ENCODE measurements around the gene METTL13. TPM values are rescaled to one million over a fixed set of nuclear protein-coding genes. Genes with fewer than 3 reads are reported as not detected.

Gene METTL13
- total and polyA plus RNA-seq, 9 of the 15 experiments (the other 6 are each of a cell fraction or from before 2014, with no cell fraction given): 18.9 to 78.9 (median 54.9) TPM

DNA sequence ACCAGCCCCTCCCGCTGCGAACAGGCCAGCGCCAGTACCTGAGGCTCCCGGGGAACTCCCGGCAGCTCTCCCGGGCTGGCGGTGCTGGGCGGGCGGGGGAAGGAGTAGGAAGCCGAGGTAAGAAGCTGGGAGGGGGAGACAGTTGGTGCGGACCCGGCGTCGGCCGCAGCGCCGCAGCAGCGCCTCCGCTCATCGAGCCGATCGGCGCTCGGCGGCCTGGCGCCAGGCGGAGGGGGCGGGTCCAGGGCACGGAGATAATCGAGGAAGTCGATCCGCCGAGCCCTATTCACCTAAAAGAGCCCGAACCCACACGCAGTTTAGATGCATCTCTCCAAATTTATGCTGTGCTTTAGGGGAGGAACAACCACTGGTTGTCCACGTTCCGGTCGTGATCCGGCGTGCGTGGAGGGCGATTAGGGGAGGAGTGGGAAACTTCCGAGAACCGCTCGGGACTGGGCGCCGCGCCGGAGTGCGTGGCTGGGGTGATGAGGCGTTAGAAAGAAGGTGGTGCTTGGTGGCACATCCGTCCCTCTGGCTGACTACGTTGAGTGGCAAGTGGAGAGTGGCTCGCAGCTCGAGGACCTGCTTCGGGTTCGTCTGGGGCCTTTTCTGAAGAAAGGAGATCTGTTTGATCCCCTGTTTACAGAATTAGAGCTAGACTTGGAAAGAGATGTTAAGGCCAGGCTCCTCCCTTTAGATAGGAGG, 39.4 kb upstream of the METTL13 start, which contains the start of gene VAMP4 (continued):
- TF ChIP-seq, protein P1, sequence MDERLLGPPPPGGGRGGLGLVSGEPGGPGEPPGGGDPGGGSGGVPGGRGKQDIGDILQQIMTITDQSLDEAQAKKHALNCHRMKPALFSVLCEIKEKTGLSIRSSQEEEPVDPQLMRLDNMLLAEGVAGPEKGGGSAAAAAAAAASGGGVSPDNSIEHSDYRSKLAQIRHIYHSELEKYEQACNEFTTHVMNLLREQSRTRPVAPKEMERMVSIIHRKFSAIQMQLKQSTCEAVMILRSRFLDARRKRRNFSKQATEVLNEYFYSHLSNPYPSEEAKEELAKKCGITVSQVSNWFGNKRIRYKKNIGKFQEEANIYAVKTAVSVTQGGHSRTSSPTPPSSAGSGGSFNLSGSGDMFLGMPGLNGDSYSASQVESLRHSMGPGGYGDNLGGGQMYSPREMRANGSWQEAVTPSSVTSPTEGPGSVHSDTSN (CRISPR knock-in tag; IDR thresholded peaks at IDR 0.05; ENCODE audit: low read depth): no peak
- TF ChIP-seq, protein P1 (tag; conservative IDR thresholded peaks at IDR 0.05; ENCODE audit: low read depth): 0 out of 2 replicates have a peak, but pooled peaks have one; percentile 24
- TF ChIP-seq, protein P2, sequence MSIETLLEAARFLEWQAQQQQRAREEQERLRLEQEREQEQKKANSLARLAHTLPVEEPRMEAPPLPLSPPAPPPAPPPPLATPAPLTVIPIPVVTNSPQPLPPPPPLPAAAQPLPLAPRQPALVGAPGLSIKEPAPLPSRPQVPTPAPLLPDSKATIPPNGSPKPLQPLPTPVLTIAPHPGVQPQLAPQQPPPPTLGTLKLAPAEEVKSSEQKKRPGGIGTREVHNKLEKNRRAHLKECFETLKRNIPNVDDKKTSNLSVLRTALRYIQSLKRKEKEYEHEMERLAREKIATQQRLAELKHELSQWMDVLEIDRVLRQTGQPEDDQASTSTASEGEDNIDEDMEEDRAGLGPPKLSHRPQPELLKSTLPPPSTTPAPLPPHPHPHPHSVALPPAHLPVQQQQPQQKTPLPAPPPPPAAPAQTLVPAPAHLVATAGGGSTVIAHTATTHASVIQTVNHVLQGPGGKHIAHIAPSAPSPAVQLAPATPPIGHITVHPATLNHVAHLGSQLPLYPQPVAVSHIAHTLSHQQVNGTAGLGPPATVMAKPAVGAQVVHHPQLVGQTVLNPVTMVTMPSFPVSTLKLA (conservative IDR thresholded peaks at IDR 0.05): peak; percentile 59 to 87
- TF ChIP-seq ZFP1 (CRISPR knock-in tag; IDR thresholded peaks at IDR 0.05) (no peak), SMARCE1 (IDR thresholded peaks at IDR 0.05) (no peak), NFE2 (IDR thresholded peaks at IDR 0.05; ENCODE audit: low read depth) (0 out of 2 replicates have a peak, but pooled peaks have one; percentile 9), POLR2AphosphoS2 (IDR thresholded peaks at IDR 0.05; ENCODE audit: low read length) (peak; percentile 66; the same call in 1 of the 2 replicates), HDAC2 (IDR thresholded peaks at IDR 0.05) (peak; percentile 70; the same call in 1 of the 2 replicates), MTA1 (IDR thresholded peaks at IDR 0.05; ENCODE audit: borderline replicate concordance) (0 out of 2 replicates have a peak, but pooled peaks have one; percentile 16), PCBP1 (IDR thresholded peaks at IDR 0.05; ENCODE audit: low read depth, low read length, poor library complexity, severe bottlenecking) (no peak), PTBP1 (IDR thresholded peaks at IDR 0.05; ENCODE audit: low read depth, low read length) (no peak), XRCC4 (IDR thresholded peaks at IDR 0.05; ENCODE audit: extremely low read depth, insufficient read depth, insufficient read length) (no peak), ZNF239 (CRISPR knock-in tag; IDR thresholded peaks at IDR 0.05) (no peak), PHB (CRISPR knock-in tag; IDR thresholded peaks at IDR 0.05) (no peak), POLR2G (IDR thresholded peaks at IDR 0.05; ENCODE audit: low read depth, low read length) (peak; percentile 91), RBFOX2 (IDR thresholded peaks at IDR 0.05; ENCODE audit: low read depth, low read length) (peak; percentile 91), CHD2 (IDR thresholded peaks at IDR 0.05; ENCODE audit: low read depth, low read length) (0 out of 2 replicates have a peak, but pooled peaks have one; percentile 24), NONO (IDR thresholded peaks at IDR 0.05; ENCODE audit: low read depth in 2 of 2, low read length in 1 of 2) (peak in 1 of 2 experiments; percentile 42; a peak in 1 of 4 replicates)
- TF ChIP-seq, protein P3, sequence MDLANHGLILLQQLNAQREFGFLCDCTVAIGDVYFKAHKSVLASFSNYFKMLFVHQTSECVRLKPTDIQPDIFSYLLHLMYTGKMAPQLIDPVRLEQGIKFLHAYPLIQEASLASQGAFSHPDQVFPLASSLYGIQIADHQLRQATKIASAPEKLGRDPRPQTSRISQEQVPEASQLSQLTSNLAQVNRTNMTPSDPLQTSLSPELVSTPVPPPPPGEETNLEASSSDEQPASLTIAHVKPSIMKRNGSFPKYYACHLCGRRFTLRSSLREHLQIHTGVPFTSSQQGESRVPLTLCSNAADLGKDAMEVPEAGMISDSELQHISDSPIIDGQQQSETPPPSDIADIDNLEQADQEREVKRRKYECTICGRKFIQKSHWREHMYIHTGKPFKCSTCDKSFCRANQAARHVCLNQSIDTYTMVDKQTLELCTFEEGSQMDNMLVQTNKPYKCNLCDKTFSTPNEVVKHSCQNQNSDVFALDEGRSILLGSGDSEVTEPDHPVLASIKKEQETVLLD (IDR thresholded peaks at IDR 0.05): peak; percentile 75; the same call in 1 of the 2 replicates
- TF ChIP-seq, protein P4, sequence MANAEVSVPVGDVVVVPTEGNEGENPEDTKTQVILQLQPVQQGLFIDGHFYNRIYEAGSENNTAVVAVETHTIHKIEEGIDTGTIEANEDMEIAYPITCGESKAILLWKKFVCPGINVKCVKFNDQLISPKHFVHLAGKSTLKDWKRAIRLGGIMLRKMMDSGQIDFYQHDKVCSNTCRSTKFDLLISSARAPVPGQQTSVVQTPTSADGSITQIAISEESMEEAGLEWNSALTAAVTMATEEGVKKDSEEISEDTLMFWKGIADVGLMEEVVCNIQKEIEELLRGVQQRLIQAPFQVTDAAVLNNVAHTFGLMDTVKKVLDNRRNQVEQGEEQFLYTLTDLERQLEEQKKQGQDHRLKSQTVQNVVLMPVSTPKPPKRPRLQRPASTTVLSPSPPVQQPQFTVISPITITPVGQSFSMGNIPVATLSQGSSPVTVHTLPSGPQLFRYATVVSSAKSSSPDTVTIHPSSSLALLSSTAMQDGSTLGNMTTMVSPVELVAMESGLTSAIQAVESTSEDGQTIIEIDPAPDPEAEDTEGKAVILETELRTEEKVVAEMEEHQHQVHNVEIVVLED (CRISPR knock-in tag; IDR thresholded peaks at IDR 0.05): peak; percentile 89
